ENCODE measurements around the gene ZNF787. TPM values are rescaled to one million over a fixed set of nuclear protein-coding genes. Genes with fewer than 3 reads are reported as not detected.
A peak's percentile ranks its signal among the peaks of the same experiment; 100 is the strongest.
"Not testable (repeated sequence)": the region's sequence is repeated elsewhere in the genome, so short reads cannot be mapped to it uniquely, and the experiment has no call there.

The ZNF787 gene
- 30.0 and 41.2 TPM in 2 replicates for total RNA-seq

- DNase-seq, result peak; percentile 97
Observed at GRCh38 chr19:56121180-56122167, at the start of gene ZNF787. TSS of gene ZNF787 (minus strand) at chr19:56121295. CDS start at chr19:56103217, 18,078 bp downstream.

- DNase-seq, result peak; percentile 57
Observed at GRCh38 chr19:56170261-56170660, 49.2 kb upstream of the ZNF787 start.

- DNase-seq, result peak; percentile 45
Observed at GRCh38 chr19:56167064-56167578, 46.0 kb upstream of the ZNF787 start.

- DNase-seq, result no peak
Observed at GRCh38 chr19:56163097-56163496, 42.0 kb upstream of the ZNF787 start.

GRCh38 chr19:56162258-56162657, 41.2 kb upstream of the ZNF787 start:
- peak; percentile 73 for DNase-seq

- no peak for DNase-seq
Observed at GRCh38 chr19:56161534-56161933, 40.4 kb upstream of the ZNF787 start.

- no peak for DNase-seq
Observed at GRCh38 chr19:56159622-56160271, 38.7 kb upstream of the ZNF787 start.

GRCh38 chr19:56159009-56159559, 38.0 kb upstream of the ZNF787 start:
- no peak for DNase-seq

- DNase-seq, result no peak
Observed at GRCh38 chr19:56158170-56158757, 37.2 kb upstream of the ZNF787 start.

GRCh38 chr19:56156768-56157167, 35.7 kb upstream of the ZNF787 start:
- DNase-seq, result no peak

- DNase-seq, result peak; percentile 27
Observed at GRCh38 chr19:56155124-56155687, 34.1 kb upstream of the ZNF787 start.

GRCh38 chr19:56153507-56153906, 32.4 kb upstream of the ZNF787 start:
- peak; percentile 65 for DNase-seq

- DNase-seq, result no peak
Observed at GRCh38 chr19:56152644-56153043, 31.5 kb upstream of the ZNF787 start.

GRCh38 chr19:56150358-56150757, 29.3 kb upstream of the ZNF787 start:
- no peak for DNase-seq

GRCh38 chr19:56149656-56150038, 28.6 kb upstream of the ZNF787 start:
- no peak for DNase-seq

GRCh38 chr19:56148955-56149655, 28.0 kb upstream of the ZNF787 start:
- DNase-seq, result not testable (repeated sequence)

- no peak for DNase-seq
Observed at GRCh38 chr19:56148096-56148495, 27.0 kb upstream of the ZNF787 start.

GRCh38 chr19:56147307-56147706, 26.2 kb upstream of the ZNF787 start:
- no peak for DNase-seq

GRCh38 chr19:56146904-56147303, 25.8 kb upstream of the ZNF787 start:
- no peak for DNase-seq

- no peak for DNase-seq
Observed at GRCh38 chr19:56145698-56146097, 24.6 kb upstream of the ZNF787 start.

- no peak for DNase-seq
Observed at GRCh38 chr19:56144831-56145230, 23.7 kb upstream of the ZNF787 start.

GRCh38 chr19:56144376-56144775, 23.3 kb upstream of the ZNF787 start:
- no peak for DNase-seq

Measured in dermis blood vessel endothelial cell (primary cell).